NCI-H82 treated with DMSO at 0.1 percent for 48 hours (cell line): ENCODE measurements around the gene ORM1.
"Not testable (repeated sequence)": the region's sequence is repeated elsewhere in the genome, so short reads cannot be mapped to it uniquely, and the experiment has no call there.

Source experiments
- DNase-seq: peaks from one replicate; lab custom pipeline; 2025; ENCODE audit not compliant: unreplicated experiment; lab: John Stamatoyannopoulos, UW

ORM1 gene

GRCh38 chr9:114322831-114323531, at the start of gene ORM1:
Gene ORM1 (plus strand): TSS chr9:114323098. CDS start chr9:114323134, 36 bp downstream.
- not testable (repeated sequence) for DNase-seq

GRCh38 chr9:114273461-114273881, 49.4 kb upstream of the ORM1 start:
- no peak for DNase-seq

GRCh38 chr9:114274217-114274616, 48.7 kb upstream of the ORM1 start:
- DNase-seq, result no peak

- DNase-seq, result no peak
Observed at GRCh38 chr9:114275246-114276004, 47.5 kb upstream of the ORM1 start.

GRCh38 chr9:114276908-114277821, 45.7 kb upstream of the ORM1 start:
- DNase-seq, result no peak

- no peak for DNase-seq
Observed at GRCh38 chr9:114278356-114278755, 44.5 kb upstream of the ORM1 start.

- no peak for DNase-seq
Observed at GRCh38 chr9:114278881-114279570, 43.9 kb upstream of the ORM1 start.

GRCh38 chr9:114279693-114280092, 43.2 kb upstream of the ORM1 start:
- DNase-seq, result no peak

- no peak for DNase-seq
Observed at GRCh38 chr9:114280636-114281472, 42.0 kb upstream of the ORM1 start.

GRCh38 chr9:114281473-114282103, 41.3 kb upstream of the ORM1 start:
- DNase-seq, result no peak

GRCh38 chr9:114282104-114282485, 40.8 kb upstream of the ORM1 start:
- no peak for DNase-seq

- no peak for DNase-seq
Observed at GRCh38 chr9:114282507-114282906, 40.4 kb upstream of the ORM1 start.

- no peak for DNase-seq
Observed at GRCh38 chr9:114282926-114283325, 40.0 kb upstream of the ORM1 start.

GRCh38 chr9:114283551-114284111, 39.3 kb upstream of the ORM1 start:
- no peak for DNase-seq

- DNase-seq, result no peak
Observed at GRCh38 chr9:114284316-114285060, 38.4 kb upstream of the ORM1 start.

GRCh38 chr9:114285166-114285867, 37.6 kb upstream of the ORM1 start:
- no peak for DNase-seq

GRCh38 chr9:114286146-114286679, 36.7 kb upstream of the ORM1 start:
- DNase-seq, result no peak
